DND-41 (cell line): ENCODE results near the gene PBOV1.

ENCODE experiments used
- ATAC-seq: fragments of 200-7000 bp; cut with Tn5 transposase; 3 replicates; pipeline ENCODE4 v1.9.1; 2021; ENCODE audit warnings: low read depth; ENCODE audit not compliant: insufficient read depth
- DNase-seq: peaks from one replicate; pipeline ENCODE4 v3.0.0-alpha.2; 2020
- H2AFZ ChIP-seq: 2 replicates; pipeline ENCODE4 v1.6.0; 2012; ENCODE audit warnings: low read depth, low read length
- H3K27ac ChIP-seq: 2 replicates; pipeline ENCODE4 v1.5.1; 2012; ENCODE audit warnings: low read length, inconsistent platforms
- H3K27me3 ChIP-seq: fragments of 200-600 bp; sonication (generic); 2 replicates; pipeline ENCODE4 v1.6.0; 2012; ENCODE audit warnings: low read length, mild to moderate bottlenecking, inconsistent platforms; ENCODE audit not compliant: insufficient read depth, poor library complexity
- H3K36me3 ChIP-seq: 2 replicates; pipeline ENCODE4 v1.5.1; 2012; ENCODE audit warnings: low read length, inconsistent platforms; ENCODE audit not compliant: insufficient read depth
- H3K4me1 ChIP-seq: 2 replicates; pipeline ENCODE4 v1.5.1; 2012; ENCODE audit warnings: mild to moderate bottlenecking, low read length; ENCODE audit not compliant: insufficient read depth
- H3K4me2 ChIP-seq: 2 replicates; pipeline ENCODE4 v1.6.0; 2012; ENCODE audit warnings: mild to moderate bottlenecking, moderate library complexity, low read length, inconsistent platforms; ENCODE audit not compliant: insufficient read depth
- H3K4me3 ChIP-seq, 2 experiments: fragments of 200-600 bp in 1 of 2; shearing (Covaris generic) in 1 of 2; 2 replicates each; pipeline ENCODE4 v1.5.1; 2012 to 2016; ENCODE audit warnings: inconsistent platforms in 2 of 2, low read length in 2 of 2, mild to moderate bottlenecking in 2 of 2, low read depth in 1 of 2, moderate library complexity in 1 of 2
- H3K79me2 ChIP-seq: 2 replicates; pipeline ENCODE4 v1.6.0; 2012; ENCODE audit warnings: low read length, inconsistent platforms; ENCODE audit not compliant: insufficient read depth
- H3K9ac ChIP-seq: 2 replicates; pipeline ENCODE4 v1.6.0; 2012; ENCODE audit warnings: low read depth, mild to moderate bottlenecking, inconsistent platforms, low read length, moderate library complexity
- H3K9me3 ChIP-seq: 2 replicates; pipeline ENCODE4 v1.5.1; 2012; ENCODE audit warnings: low read length, moderate library complexity, mild to moderate bottlenecking, inconsistent platforms; ENCODE audit not compliant: insufficient read depth, severe bottlenecking
- H4K20me1 ChIP-seq: 2 replicates; pipeline ENCODE4 v1.6.0; 2012; ENCODE audit warnings: low read length; ENCODE audit not compliant: insufficient read depth
- EZH2 ChIP-seq: IDR thresholded peaks from 3 replicates; pipeline ENCODE4 v1.6.1; 2012; ENCODE audit warnings: borderline replicate concordance, low read depth, mild to moderate bottlenecking, moderate library complexity, low read length, inconsistent platforms; ENCODE audit not compliant: severe bottlenecking
- TF ChIP-seq, protein P1 (sequence below): IDR thresholded peaks from 2 replicates; pipeline ENCODE4 v1.5.1; 2012; ENCODE audit warnings: borderline replicate concordance, low read length, moderate library complexity, mild to moderate bottlenecking; ENCODE audit not compliant: poor library complexity, severe bottlenecking; ENCODE audit errors: extremely low read depth

The PBOV1 gene

DNA sequence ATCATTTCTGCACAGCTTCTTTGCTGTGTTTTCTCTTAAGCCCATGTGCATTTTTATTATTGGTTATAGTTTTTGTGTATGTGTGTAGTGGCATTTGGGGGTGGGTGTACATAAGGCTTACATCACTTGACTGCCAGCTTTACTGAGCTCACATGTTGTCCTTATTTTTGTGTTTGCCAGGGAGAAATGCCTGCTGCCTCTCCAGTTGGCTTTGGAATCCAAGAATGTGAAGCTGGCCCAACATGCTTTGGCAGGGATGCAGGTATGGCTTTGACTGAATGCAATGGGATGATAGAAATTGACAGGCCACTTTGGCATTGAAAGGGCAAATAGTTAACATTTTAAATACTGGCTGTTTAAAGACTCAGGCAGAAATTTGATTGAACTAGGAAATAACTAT is 11.4 kb downstream of the PBOV1 start:
- Histone ChIP-seq H4K20me1 (no peaks in the 10 kb centered on the region), H3K27ac (no peak overlapping the region), H3K79me2 (no peaks in the 10 kb centered on the region), H3K4me3 (no peak overlapping the region), H3K36me3 (no peaks in the 10 kb centered on the region), H3K9me3 (no peaks in the 10 kb centered on the region), H3K4me1 (no peaks in the 10 kb centered on the region), H2AFZ (no peak overlapping the region), H3K27me3 (peaks cover 10% of the 10 kb centered on the region), H3K4me2 (no peak overlapping the region), H3K9ac (no peak overlapping the region)
- TF ChIP-seq, protein P1, sequence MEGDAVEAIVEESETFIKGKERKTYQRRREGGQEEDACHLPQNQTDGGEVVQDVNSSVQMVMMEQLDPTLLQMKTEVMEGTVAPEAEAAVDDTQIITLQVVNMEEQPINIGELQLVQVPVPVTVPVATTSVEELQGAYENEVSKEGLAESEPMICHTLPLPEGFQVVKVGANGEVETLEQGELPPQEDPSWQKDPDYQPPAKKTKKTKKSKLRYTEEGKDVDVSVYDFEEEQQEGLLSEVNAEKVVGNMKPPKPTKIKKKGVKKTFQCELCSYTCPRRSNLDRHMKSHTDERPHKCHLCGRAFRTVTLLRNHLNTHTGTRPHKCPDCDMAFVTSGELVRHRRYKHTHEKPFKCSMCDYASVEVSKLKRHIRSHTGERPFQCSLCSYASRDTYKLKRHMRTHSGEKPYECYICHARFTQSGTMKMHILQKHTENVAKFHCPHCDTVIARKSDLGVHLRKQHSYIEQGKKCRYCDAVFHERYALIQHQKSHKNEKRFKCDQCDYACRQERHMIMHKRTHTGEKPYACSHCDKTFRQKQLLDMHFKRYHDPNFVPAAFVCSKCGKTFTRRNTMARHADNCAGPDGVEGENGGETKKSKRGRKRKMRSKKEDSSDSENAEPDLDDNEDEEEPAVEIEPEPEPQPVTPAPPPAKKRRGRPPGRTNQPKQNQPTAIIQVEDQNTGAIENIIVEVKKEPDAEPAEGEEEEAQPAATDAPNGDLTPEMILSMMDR: no peak
- DNase-seq (no peak), ATAC-seq (no peak)

DNA sequence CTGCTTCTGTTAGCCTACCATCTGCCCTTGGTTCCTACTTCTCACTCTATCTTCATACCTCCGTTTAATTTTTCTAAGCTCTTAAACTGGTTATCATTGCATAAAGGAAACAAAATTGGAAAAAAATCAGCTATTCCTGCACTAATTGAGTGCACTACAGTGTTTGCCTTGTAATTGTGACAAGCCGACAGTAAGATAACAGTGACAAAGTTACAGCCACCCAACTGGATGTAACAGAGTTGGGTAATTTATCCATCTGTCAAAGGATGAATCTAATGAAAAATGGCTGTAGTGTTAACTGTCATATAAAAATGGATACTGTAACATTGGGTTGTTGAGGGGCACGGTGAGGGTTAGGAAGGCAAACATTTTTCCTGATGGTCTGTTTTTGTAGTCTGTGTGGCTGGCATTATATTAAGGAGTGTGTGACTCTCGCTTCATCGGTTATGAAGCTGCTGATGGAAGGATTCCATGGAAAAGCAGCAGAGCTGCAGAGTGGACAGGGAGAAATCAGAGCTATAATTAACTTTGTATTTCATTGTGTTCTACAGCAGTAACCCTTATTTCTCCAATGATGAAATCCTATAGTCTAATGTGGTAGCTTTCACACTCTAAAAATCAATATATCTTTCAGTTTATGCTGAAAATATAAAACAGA is 12.7 kb downstream of the PBOV1 start:
- no peak for ATAC-seq
- no peaks in the 10 kb centered on the region for H3K36me3 ChIP-seq
- no peak overlapping the region for H3K4me3 ChIP-seq
- DNase-seq: no peak
- no peak overlapping the region for H3K4me2 ChIP-seq
- H2AFZ ChIP-seq: no peak overlapping the region
- TF ChIP-seq EZH2: no peak
- TF ChIP-seq, protein P1: no peak
- H3K27me3 ChIP-seq: peaks cover 10% of the 10 kb centered on the region
- no peaks in the 10 kb centered on the region for H3K79me2 ChIP-seq
- H3K27ac ChIP-seq: no peak overlapping the region
- no peak overlapping the region for H3K9ac ChIP-seq
- no peaks in the 10 kb centered on the region for H3K9me3 ChIP-seq
- H4K20me1 ChIP-seq: no peaks in the 10 kb centered on the region
- H3K4me1 ChIP-seq: no peaks in the 10 kb centered on the region

DNA sequence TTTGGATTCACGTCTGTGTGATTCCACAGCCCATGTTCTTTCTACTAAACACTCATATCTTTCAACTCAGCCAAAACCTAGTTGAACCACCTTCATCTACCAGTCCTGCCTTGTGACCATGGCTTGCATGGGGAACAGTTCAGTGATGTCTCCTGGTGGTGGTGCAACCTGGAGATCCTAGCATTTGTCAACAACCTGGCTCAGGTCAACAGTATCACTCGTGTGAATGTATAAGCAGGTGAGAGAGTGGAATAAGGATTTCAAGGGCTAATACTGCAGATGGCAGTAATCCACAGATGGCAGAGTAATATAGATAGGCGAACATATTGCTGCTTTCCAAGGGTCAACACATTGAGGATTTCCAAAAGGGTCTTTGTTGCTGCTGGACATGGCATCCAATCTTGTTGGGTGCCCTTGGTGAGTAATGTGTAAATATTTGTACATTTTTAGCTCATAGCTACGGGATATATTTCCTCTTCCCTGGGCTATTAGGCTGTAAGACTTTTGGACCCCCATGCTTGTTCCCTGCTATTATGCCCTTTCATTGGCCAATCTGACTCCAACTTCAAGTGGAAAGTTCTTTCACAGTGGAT is 13.4 kb downstream of the PBOV1 start:
- Histone ChIP-seq H3K36me3 (no peaks in the 10 kb centered on the region), H3K4me1 (no peaks in the 10 kb centered on the region), H3K9ac (no peak overlapping the region), H2AFZ (no peak overlapping the region), H3K4me3 (no peak overlapping the region), H4K20me1 (no peaks in the 10 kb centered on the region), H3K4me2 (no peak overlapping the region), H3K27ac (no peak overlapping the region), H3K79me2 (no peaks in the 10 kb centered on the region), H3K9me3 (no peaks in the 10 kb centered on the region), H3K27me3 (peaks cover 10% of the 10 kb centered on the region)
- DNase-seq: no peak
- TF ChIP-seq, protein P1: no peak
- no peak for TF ChIP-seq EZH2
- no peak for ATAC-seq
